M059J (cell line): ENCODE measurements around the gene TXNRD2. TPM values are rescaled to one million over a fixed set of nuclear protein-coding genes. Genes with fewer than 3 reads are reported as not detected.

Experiments used
- total RNA-seq: library from RNA; depleted of rRNA; stranded (reverse); fragments of >200 nt; shearing (Covaris generic); gene quantifications from 2 replicates; pipeline ENCODE4 v1.2.3, GENCODE V29; 2014; rRNA removed

The TXNRD2 gene
- total RNA-seq, 1 experiment from 2014 or later: 21.8 TPM

Other genes with a start within 250 kb of the TXNRD2 start
- gene SEPTIN5, start 227.3 kb downstream of the TXNRD2 start, total RNA-seq: 7.7 and 9.8 TPM in 2 replicates
- gene GP1BB, start 218.3 kb downstream of the TXNRD2 start, total RNA-seq: 0.27 and 1.5 TPM in 2 replicates
- gene TBX1, start 181.0 kb downstream of the TXNRD2 start, total RNA-seq: 0.10 TPM in 1 of 2 replicates, not detected in the other
- 4.0 and 7.6 TPM in 2 replicates for gene GNB1L, start 86.9 kb downstream of the TXNRD2 start, total RNA-seq
- 3.5 and 7.6 TPM in 2 replicates for gene RTL10, start 86.9 kb downstream of the TXNRD2 start, total RNA-seq
- 182 and 248 TPM in 2 replicates for gene COMT, start within 50 bp of the TXNRD2 start, total RNA-seq
- 4.8 and 5.1 TPM in 2 replicates for gene ARVCF, start 75.0 kb upstream of the TXNRD2 start, total RNA-seq
- gene TANGO2, start 79.3 kb upstream of the TXNRD2 start, total RNA-seq: 34.0 and 36.1 TPM in 2 replicates
- 13.5 and 18.2 TPM in 2 replicates for gene DGCR8, start 138.4 kb upstream of the TXNRD2 start, total RNA-seq
- gene RANBP1, start 174.3 kb upstream of the TXNRD2 start, total RNA-seq: 828 and 1,137 TPM in 2 replicates
- gene TRMT2A, start 175.4 kb upstream of the TXNRD2 start, total RNA-seq: 17.9 and 21.0 TPM in 2 replicates
- 3.0 and 12.1 TPM in 2 replicates for gene ZDHHC8, start 190.0 kb upstream of the TXNRD2 start, total RNA-seq
- 0.69 TPM in 1 of 2 replicates, not detected in the other for gene CCDC188, start 209.2 kb upstream of the TXNRD2 start, total RNA-seq